GM18519 (cell line): Measurements from ENCODE around the gene OTUD3.
"Not testable (repeated sequence)": the region's sequence is repeated elsewhere in the genome, so short reads cannot be mapped to it uniquely, and the experiment has no call there.

Experiments
- ATAC-seq: cut with Tn5 transposase; IDR thresholded peaks from one replicate; pipeline ENCODE4 v1.9.1; 2021; ENCODE audit warnings: mild to moderate bottlenecking, moderate library complexity; ENCODE audit not compliant: unreplicated experiment, low FRiP score

Gene OTUD3

GRCh38 chr1:19909392-19909791, 27.2 kb downstream of the OTUD3 start:
- no peak for ATAC-seq

GRCh38 chr1:19909971-19910370, 27.8 kb downstream of the OTUD3 start:
- no peak for ATAC-seq

- ATAC-seq, result no peak
Measured at GRCh38 chr1:19910650-19911049, 28.5 kb downstream of the OTUD3 start.

- no peak for ATAC-seq
Measured at GRCh38 chr1:19918057-19918456, 35.9 kb downstream of the OTUD3 start.

DNA sequence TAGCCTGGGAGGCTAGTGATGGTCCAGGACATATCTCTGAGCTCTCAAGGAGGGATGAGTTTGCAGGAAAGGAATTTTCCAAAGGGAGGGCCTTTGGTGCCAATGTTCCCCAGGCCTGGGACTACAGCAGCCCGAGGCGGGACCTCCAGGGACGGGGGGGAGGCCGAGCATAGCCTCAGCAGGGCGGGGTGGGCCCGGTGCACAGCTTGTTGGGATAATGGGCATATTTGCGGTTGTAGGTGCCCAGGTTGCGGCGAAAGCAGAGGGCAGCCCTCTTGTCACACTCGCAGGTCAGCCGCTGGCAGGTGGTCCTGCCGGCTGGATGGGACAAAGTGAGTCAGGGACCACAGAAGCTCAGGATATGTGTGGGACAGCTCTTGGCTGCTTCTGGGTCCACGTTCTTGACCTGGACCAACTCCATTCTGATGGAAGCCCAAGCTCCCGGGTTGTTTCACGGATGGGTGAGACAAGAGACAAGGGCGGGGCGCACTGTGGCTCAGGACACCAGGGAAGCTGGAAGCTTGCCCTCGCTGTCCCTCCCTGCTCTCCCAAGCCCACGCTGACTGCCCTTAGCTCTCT, 38.0 kb downstream of the OTUD3 start:
- ATAC-seq, result no peak

- no peak for ATAC-seq
Measured at GRCh38 chr1:19921310-19921709, 39.1 kb downstream of the OTUD3 start.

DNA sequence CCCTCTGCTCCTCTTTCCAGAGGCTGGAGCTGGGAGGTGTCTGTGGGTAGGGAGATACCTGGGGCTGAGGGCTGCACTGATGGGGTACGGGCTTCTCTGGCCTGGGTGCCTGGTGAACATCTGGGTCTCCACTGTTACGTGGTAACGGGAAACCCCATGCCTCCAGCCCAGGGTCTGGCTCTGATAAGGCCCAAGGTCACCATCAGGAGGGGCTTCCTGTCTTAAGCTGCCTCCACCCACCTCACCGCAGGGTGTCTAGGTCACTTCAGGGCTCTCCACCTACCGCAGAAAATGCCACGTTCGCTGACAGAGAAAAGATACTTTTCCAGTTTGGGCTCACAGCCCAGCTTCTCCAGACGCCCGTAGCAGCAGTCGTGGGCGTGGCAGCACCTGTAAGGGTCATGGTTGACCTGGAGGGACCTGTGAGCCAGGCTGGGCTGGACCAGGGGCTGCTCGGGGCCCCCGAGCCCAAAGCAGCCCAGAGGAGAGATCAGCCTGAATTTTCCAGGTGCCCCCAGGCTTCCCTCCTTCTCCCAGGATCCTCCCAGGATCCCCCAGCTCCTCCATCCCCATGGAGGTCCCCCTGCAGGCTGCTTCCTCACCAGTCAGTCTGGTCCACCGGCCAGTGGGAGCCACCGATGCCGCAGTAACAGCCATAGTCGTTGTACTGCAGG, 40.0 kb downstream of the OTUD3 start:
- no peak for ATAC-seq

GRCh38 chr1:19923137-19923952, 41.1 kb downstream of the OTUD3 start, which contains the start of gene PLA2G2E:
PLA2G2E (minus strand) TSS chr1:19923617; CDS start chr1:19923559, 58 bp downstream.
- no peak for ATAC-seq

DNA sequence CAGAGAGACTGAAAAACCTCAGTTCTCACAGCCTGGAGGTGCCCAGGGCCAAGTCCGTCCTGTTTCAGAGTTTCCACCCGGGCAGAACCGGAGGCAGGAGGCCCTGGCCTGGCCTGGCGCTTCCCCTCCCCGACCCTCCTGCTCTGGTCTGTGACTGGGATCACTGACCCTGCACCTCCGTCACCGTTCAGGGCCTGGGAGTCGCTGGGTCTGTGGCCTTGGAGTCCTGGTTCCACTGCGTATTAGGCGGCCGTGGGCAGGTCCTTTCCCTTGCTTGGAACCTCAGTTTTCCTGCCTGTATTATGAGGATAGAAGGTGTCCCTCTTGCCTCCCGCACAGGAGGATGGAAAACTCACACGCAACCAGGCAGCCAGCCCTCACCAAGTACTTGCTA, 41.8 kb downstream of the OTUD3 start:
- no peak for ATAC-seq

DNA sequence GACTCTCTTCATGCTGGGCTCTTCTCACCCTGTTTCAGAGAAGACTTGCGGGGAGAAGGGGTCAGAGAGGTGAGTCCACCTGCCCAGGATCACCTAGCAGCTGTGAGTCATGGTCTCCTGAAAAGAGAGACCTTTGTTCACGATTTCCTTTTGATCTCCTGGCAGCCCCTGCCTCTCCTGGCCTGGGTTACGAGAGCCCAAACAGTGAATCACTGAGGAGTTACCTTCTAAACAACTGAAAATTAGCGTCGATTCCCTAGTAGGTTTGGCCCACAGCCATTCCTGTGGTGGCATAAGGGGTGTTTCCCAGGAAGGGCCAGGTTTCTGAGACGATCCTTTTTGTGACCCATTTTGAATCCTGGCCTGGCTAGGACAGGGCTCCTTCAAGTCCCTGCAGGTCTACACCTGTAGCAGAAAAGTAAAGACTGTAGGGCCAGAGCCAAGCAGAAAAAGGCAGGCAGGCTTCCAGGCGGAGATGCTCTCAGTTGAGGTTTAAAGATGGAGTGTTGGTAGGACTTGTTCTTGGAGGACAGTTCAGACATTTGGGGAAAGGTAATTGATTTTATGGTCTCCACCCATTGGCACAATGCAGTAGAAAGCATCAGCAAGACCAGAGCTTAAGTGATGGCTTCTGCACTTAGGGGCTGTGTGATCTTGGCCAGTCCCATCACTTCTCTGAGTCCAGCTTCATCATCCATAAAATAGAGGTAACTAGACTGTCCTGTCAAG, 43.3 kb downstream of the OTUD3 start:
- no peak for ATAC-seq

GRCh38 chr1:19926296-19927129, 44.3 kb downstream of the OTUD3 start:
- ATAC-seq, result no peak

- not testable (repeated sequence) for ATAC-seq
Measured at GRCh38 chr1:19927130-19927421, 44.9 kb downstream of the OTUD3 start.

GRCh38 chr1:19932866-19933265, 50.7 kb downstream of the OTUD3 start:
- no peak for ATAC-seq

DNA sequence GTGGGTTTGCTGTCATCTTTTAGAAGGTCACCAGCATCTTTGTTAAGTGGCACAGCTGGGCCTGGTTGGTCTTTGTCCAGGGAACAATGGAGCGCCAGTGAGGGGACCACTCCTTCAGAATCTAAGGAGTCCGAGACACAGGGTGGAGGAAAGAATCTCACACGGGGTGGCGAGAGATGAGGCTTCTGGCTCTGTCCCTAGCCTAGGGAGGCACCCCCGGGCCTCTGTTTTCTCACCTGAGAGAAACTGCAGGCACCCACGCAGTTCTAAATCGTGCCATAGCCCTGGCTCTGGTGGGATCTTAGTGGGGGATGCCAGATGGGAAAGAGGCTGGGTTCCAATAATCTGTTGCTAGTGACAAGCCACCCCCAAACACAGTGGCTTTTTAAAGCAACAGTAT, 52.1 kb downstream of the OTUD3 start:
- no peak for ATAC-seq

- ATAC-seq, result no peak
Measured at GRCh38 chr1:19936061-19936750, 54.0 kb downstream of the OTUD3 start.

- ATAC-seq, result no peak
Measured at GRCh38 chr1:19938472-19938871, 56.3 kb downstream of the OTUD3 start.

DNA sequence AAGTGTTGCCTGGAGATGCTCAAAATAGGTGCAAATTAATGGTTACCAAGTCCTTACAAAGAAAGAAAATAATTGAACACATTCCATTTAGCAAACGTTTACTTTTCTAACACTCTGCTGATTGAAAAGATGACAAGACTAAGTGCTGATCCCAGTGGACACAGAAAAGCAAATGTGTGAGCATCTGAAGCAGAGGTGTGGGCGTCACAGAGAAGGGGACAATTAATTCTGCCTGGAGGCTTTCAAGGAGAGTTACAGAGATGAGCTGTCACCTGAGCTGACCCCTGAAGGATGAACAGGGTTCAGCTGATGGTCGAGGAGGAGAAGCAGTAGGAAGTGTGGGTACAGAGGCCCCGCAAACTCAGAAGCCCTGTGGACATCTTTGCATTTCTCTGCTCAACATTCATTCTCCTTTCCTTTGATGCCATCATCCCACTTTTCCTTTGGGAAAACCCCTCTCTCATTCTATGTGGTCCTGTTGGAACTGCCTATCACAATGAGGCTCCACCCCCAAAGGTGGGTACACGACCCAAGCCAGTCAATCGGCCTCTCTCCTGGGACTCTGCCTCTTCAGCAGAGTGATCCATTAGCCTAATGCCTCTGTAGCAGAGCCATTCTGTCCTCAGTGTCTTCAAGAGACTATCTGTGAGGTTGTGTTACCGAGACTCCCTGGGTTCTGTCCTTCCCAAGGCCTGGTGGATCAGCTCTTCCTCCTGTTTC, 58.5 kb downstream of the OTUD3 start:
- ATAC-seq, result no peak

DNA sequence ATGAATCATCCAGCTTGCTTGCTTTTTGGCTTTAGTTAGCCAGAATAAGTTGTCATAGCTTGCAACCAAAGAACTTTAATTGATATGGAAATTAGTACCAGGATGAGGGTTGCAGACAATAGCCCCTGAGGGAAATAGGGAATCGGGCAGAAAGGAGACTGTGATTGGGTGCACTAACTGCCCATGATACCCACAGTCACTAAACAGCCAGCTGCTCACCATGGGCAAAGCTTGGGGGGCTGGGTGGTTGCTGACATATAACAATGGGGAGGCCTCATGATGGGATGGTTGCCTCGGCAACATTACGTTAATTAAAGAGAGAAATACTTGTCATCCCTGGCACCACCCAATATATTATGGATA, 59.0 kb downstream of the OTUD3 start:
- ATAC-seq, result no peak

DNA sequence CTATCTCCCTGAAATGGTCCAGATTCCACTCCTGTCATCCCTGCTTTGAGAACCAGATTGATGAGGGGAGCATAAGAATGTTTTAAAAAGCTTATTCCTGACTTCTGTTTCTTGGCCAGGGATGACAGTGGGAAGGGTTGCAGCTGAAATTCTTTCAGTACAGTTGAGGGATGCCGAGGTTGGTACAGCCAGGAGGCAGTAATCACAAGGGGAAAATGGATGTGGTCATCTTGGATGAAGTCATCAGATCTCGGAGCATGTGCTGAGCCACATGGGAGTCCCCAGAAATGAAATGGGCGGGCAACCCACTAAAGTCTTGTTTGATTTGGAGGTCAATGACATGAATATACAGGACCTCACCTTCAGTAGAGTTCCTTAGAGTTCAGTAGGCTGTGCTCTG, 59.9 kb downstream of the OTUD3 start:
- no peak for ATAC-seq
